Ovary (tissue), 9 donors: ENCODE measurements around the gene TET3. TPM values are rescaled to one million over a fixed set of nuclear protein-coding genes. Genes with fewer than 3 reads are reported as not detected.
"Not testable (repeated sequence)": the region's sequence is repeated elsewhere in the genome, so short reads cannot be mapped to it uniquely, and the experiment has no call there.

Experiments used
- DNase-seq, 5 donors: peaks; one replicate each; pipeline ENCODE4 v3.0.0-alpha.2; 2019 to 2020
- H3K27ac ChIP-seq, 2 donors: fragments of 200-600 bp; one replicate each; pipeline versions ENCODE4 v1.5.1 to v1.8.0; 2019 to 2022
- H3K27me3 ChIP-seq: fragments of 200-600 bp; one replicate; pipeline ENCODE4 v1.8.0; 2022
- H3K36me3 ChIP-seq: fragments of 200-600 bp; sonication (generic); one replicate; pipeline ENCODE4 v1.5.1; 2019
- H3K4me1 ChIP-seq: one replicate; pipeline ENCODE4 v1.8.1; 2013; ENCODE audit warnings: mild to moderate bottlenecking, moderate library complexity; ENCODE audit not compliant: insufficient read depth
- H3K4me3 ChIP-seq: fragments of 200-600 bp; sonication (generic); one replicate; pipeline ENCODE4 v1.5.1; 2017
- H3K9me3 ChIP-seq, 2 donors: fragments of 200-600 bp in 1 of 2; sonication (generic) in 1 of 2; one replicate each; pipeline versions ENCODE4 v1.5.1 to v1.8.1; 2013 to 2019; ENCODE audit warnings: mild to moderate bottlenecking in 1 of 2, moderate library complexity in 1 of 2
- EP300 ChIP-seq: sonication (generic); formaldehyde crosslinking; IDR thresholded peaks from one replicate; pipeline ENCODE4 v1.6.1; 2017; ENCODE audit warnings: antibody characterized with exemption
- POLR2A ChIP-seq: fragments of 450-650 bp; IDR thresholded peaks from one replicate; pipeline ENCODE4 v1.6.1; 2017; ENCODE audit warnings: antibody characterized with exemption, mild to moderate bottlenecking, moderate library complexity
- whole genome bisulfite sequencing, 3 donors: extraction: QIAGEN DNeasy Blood & Tissue Kit in 1 of 3; methylation state at CpG; one replicate each; pipeline versions ENCODE4 v1.1.5 to v1.1.7; 2013 to 2017; 5-methylcytosine and 5-hydroxymethylcytosine counted together
- intact Hi-C, 4 donors: fragments of 100-400 bp; cut with DNase I; formaldehyde crosslinking; loops; one replicate each; pipeline versions ENCODE4 v1.11.0 to v1.15.1; 2022 to 2023
- polyA plus RNA-seq, 2 donors: library from polyadenylated mRNA; stranded (reverse); fragments of 200-250 nt in 1 of 2; fragments of 350-450 nt in 1 of 2; fragmentation: Illumina TruSeq in 1 of 2; extraction: RNeasy Lipid Tissue Mini Kit (QIAGEN cat#74804) in 1 of 2; gene quantifications; one replicate each; pipeline ENCODE4 v1.2.3, GENCODE V29; 2013 to 2014
- total RNA-seq, 7 donors: library from RNA; depleted of rRNA in 2 of 7; stranded (reverse); fragments of >200 nt in 2 of 7; fragmentation: NEBNext Ultra II Directional in 3 of 7; extraction: Animal tissue kit (Norgen Biotek cat#: 25700) in 3 of 7; gene quantifications; one replicate each; pipeline versions ENCODE4 v1.1.0 to v1.2.4, GENCODE V29; 2016 to 2023
- TF ChIP-seq, protein P1 (sequence below), 3 donors: fragments of 450-650 bp in 2 of 3; fragments of 200-600 bp in 1 of 3; IDR thresholded peaks; one replicate each; pipeline versions ENCODE4 v1.5.1 to v1.8.0; 2016 to 2022; ENCODE audit warnings: antibody characterized with exemption in 3 of 3, mild to moderate bottlenecking in 1 of 3
- donor health status: DM: no; HTN: no; CAD: no; lungs with moderate emphysema.
- donor health status: DM: no; HTN: no; CAD: no.
- donor health status: Bipolar disorder and iron deficiency.
- donor health status: DM: yes; HTN: yes; CAD: no.
- donor health status: DM: no; HTN: no; CAD: no.
- donor health status: DM: yes; HTN: yes; CAD: no.

Gene TET3
- total and polyA plus RNA-seq, 9 donors: 2.6 to 13.5 (median 6.8) TPM

DNA sequence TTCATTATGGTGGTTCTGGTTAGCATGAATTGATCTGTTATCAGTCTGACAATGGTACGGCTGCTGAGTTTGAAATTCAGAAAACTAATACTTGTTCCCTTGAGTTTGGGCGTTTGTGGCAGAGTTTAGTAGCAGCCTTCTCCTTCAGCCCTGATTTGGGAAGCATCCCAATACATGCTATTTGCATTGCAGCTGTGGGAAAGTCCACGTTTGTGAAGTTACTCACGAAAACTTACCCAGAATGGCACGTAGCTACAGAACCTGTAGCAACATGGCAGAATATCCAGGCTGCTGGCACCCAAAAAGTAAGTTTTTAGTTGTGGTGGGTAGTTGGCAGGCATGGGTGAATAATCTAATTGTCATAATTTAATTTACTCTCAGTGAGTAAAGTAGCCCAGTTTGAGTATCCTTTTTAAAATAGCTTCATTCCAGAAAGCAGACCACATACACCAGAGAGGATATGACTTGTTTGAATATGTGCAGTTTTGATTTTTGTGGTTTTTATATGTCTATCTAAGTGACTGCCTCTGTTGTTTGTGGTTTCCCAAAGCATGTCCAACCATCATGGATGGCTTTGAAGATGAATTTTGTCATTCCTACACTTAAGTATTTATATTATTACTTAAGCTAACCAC, 45.9 kb upstream of the TET3 start:
- TF ChIP-seq, protein P1, sequence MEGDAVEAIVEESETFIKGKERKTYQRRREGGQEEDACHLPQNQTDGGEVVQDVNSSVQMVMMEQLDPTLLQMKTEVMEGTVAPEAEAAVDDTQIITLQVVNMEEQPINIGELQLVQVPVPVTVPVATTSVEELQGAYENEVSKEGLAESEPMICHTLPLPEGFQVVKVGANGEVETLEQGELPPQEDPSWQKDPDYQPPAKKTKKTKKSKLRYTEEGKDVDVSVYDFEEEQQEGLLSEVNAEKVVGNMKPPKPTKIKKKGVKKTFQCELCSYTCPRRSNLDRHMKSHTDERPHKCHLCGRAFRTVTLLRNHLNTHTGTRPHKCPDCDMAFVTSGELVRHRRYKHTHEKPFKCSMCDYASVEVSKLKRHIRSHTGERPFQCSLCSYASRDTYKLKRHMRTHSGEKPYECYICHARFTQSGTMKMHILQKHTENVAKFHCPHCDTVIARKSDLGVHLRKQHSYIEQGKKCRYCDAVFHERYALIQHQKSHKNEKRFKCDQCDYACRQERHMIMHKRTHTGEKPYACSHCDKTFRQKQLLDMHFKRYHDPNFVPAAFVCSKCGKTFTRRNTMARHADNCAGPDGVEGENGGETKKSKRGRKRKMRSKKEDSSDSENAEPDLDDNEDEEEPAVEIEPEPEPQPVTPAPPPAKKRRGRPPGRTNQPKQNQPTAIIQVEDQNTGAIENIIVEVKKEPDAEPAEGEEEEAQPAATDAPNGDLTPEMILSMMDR (IDR thresholded peaks at IDR 0.05): no peak
- TF ChIP-seq POLR2A (no peak), EP300 (no peak)
- intact Hi-C loops: no loop called here
- H3K9me3 ChIP-seq: no peaks in the 10 kb centered on the region

DNA sequence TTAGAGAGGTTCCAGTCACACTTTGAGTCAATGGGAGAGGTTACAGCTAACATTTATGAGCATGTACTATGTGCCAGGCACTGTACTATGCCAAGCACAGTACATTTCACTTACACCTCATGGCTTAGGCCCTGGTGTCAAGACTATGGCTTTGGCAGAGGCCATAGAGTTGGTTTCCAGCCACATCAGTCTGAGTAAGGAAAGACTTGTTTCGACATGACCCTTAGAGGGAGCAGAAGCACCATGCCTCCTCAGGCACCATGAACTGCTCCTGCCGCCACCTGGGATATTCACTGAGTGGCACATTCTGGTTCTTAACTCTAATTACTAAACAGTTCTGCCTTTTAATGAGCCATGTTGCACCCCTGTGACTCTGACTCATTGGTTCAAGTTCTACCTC, 45.3 kb upstream of the TET3 start:
- no peak for DNase-seq
- no peak overlapping the region for H3K27ac ChIP-seq
- H3K36me3 ChIP-seq: no peaks in the 10 kb centered on the region
- H3K4me1 ChIP-seq: peaks cover 8% of the 10 kb centered on the region
- no peaks in the 10 kb centered on the region for H3K9me3 ChIP-seq
- no peaks in the 10 kb centered on the region for H3K27me3 ChIP-seq
- 90 to 97% (median 96%) methylated on average over 2 of the region's 2 CpGs for WGBS, 3 donors
- TF ChIP-seq POLR2A: no peak
- TF ChIP-seq, protein P1 (IDR thresholded peaks at IDR 0.05): no peak
- no peak for TF ChIP-seq EP300
- intact Hi-C loops: no loop called here
- no peak overlapping the region for H3K4me3 ChIP-seq

More for the DNA sequence above, 45.9 kb upstream of the TET3 start:
- H3K4me3 ChIP-seq: no peak overlapping the region
- H3K4me1 ChIP-seq: peaks cover 8% of the 10 kb centered on the region
- no peaks in the 10 kb centered on the region for H3K27me3 ChIP-seq
- 68 to 77% (median 68%) methylated on average over 5 of the region's 5 CpGs for WGBS, 3 donors
- no peak for DNase-seq
- no peaks in the 10 kb centered on the region for H3K36me3 ChIP-seq
- no peak overlapping the region for H3K27ac ChIP-seq

DNA sequence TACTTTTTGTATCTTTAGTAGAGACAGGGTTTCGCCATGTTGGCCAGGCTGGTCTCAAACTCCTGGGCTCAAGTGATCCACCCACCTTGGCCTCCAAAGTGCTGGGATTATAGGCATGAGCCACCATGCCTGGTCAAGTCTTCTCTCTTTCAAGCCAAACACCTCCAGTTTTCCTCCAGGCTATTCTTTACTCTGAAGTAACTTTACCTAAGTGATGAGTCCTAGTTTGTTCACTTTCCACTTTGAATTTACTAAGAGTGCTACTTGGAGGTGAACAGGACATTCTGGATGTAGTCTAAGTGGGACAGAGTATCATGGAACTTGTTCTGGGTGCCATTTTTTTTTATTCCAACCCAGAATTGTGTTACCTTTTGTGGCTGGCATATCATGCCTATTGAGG, 44.6 kb upstream of the TET3 start:
- H3K4me1 ChIP-seq, H3K36me3 ChIP-seq, DNase-seq, H3K27me3 ChIP-seq, H3K27ac ChIP-seq, H3K4me3 ChIP-seq, intact Hi-C loops, H3K9me3 ChIP-seq: not testable (repeated sequence)
- 94 to 100% (median 95%) methylated on average over 1 of the region's 1 CpG for WGBS, 3 donors

DNA sequence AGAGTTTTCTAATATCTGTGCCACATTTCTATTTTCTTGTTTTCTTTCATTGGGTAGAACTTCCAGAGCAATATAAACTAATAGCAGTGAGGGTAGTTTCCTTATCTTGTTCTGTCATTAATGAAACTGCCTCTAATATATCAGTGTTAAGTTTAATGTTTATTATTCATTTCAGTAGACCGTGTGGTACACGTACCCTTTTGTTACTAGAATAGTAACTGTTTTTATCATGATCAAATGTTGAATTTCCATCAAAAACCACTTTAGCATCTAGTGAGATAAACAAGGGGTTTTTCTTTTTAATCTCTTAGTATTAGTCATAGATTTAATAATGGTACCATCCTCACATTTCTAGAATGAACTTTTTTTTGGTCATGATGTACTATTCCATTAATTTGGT, 42.0 kb upstream of the TET3 start:
- WGBS, 3 donors: 66 to 71% (median 67%) methylated on average over 2 of the region's 2 CpGs

DNA sequence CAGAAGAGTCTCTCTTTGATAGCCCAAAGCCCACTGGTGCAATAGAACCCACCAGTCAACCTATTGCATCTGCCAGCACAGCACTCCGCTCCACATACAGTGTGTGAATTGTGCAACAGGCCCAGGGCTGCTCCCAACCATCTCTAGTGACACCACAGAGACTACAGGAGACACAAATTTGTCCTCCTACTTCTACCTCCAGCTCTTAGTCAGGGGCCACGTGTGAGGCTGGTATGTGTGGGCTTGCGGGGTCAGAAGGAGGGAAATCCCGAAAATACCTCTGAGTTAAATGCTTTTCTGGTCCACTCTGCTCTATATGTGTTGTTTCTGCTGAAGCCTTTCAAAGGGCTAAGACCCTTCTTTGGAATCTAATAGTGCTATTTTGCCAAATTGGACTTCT, 40.0 kb upstream of the TET3 start:
- no peaks in the 10 kb centered on the region for H3K27me3 ChIP-seq
- H3K27ac ChIP-seq: no peak overlapping the region
- no peak overlapping the region for H3K4me3 ChIP-seq
- whole genome bisulfite sequencing, 3 donors: 91 to 96% (median 95%) methylated on average over 4 of the region's 4 CpGs
- TF ChIP-seq EP300 (no peak), POLR2A (no peak)
- TF ChIP-seq, protein P1 (IDR thresholded peaks at IDR 0.05): no peak
- intact Hi-C loops: no loop called here
- no peaks in the 10 kb centered on the region for H3K9me3 ChIP-seq
- no peak for DNase-seq
- H3K36me3 ChIP-seq: no peaks in the 10 kb centered on the region
- H3K4me1 ChIP-seq: peaks cover 3% of the 10 kb centered on the region

More for the DNA sequence above, 42.0 kb upstream of the TET3 start:
- Histone ChIP-seq H3K36me3 (no peaks in the 10 kb centered on the region), H3K27me3 (no peaks in the 10 kb centered on the region), H3K4me1 (peaks cover 3% of the 10 kb centered on the region), H3K4me3 (no peak overlapping the region), H3K27ac (no peak overlapping the region), H3K9me3 (no peaks in the 10 kb centered on the region)
- intact Hi-C loops: no loop called here
- no peak for DNase-seq
- no peak for TF ChIP-seq POLR2A
- TF ChIP-seq, protein P1 (IDR thresholded peaks at IDR 0.05): no peak
- TF ChIP-seq EP300: no peak
